ENCODE measurements around the gene RTBDN. TPM values are rescaled to one million over a fixed set of nuclear protein-coding genes. Genes with fewer than 3 reads are reported as not detected.
"Not testable (repeated sequence)": the region's sequence is repeated elsewhere in the genome, so short reads cannot be mapped to it uniquely, and the experiment has no call there.

The RTBDN gene
- total RNA-seq, 1 donor from 2014 or later = not detected

GRCh38 chr19:12858041-12858928 is 23.9 kb upstream of the RTBDN start:
- H3K4me3 Mint-ChIP-seq = no peak overlapping the region
- H3K36me3 Mint-ChIP-seq (ENCODE audit: low read depth) = no peaks in the 10 kb centered on the region
- CTCF ChIA-PET = no interaction called here
- POLR2A ChIA-PET = interaction anchor here (0.6 kb wide), 1 partner anchor 515 kb away, joined by 5 read pairs; no protein-coding TSS in a partner anchor
- intact Hi-C loops (cut with micrococcal nuclease) = no loop called here
- DNase-seq (no peak), ATAC-seq (ENCODE audit: low read depth) (no peak)
- TF ChIP-seq CTCF (IDR thresholded peaks at IDR 0.05) = no peak
- no peaks in the 10 kb centered on the region for H3K4me1 Mint-ChIP-seq
- H3K9me3 Mint-ChIP-seq = peaks cover 10% of the 10 kb centered on the region
- H3K27me3 Mint-ChIP-seq = peaks cover 2% of the 10 kb centered on the region
- no peak overlapping the region for H3K27ac Mint-ChIP-seq

- Mint-ChIP-seq H3K4me3 (no peak overlapping the region), H3K36me3 (ENCODE audit: low read depth) (no peaks in the 10 kb centered on the region), H3K27ac (no peak overlapping the region), H3K4me1 (no peaks in the 10 kb centered on the region), H3K27me3 (peaks cover 2% of the 10 kb centered on the region), H3K9me3 (peaks cover 10% of the 10 kb centered on the region)
- no peak for ATAC-seq (ENCODE audit: low read depth)
- no peak for TF ChIP-seq CTCF (IDR thresholded peaks at IDR 0.05)
- no peak for DNase-seq
- POLR2A ChIA-PET = no interaction called here
- intact Hi-C loops (cut with micrococcal nuclease) = no loop called here
- CTCF ChIA-PET = no interaction called here
These were observed 22.3 kb upstream of the RTBDN start for GRCh38 chr19:12856653-12857052.

GRCh38 chr19:12847159-12848139 is 13.1 kb upstream of the RTBDN start:
- H3K4me1 Mint-ChIP-seq = peaks cover 7% of the 10 kb centered on the region
- no peak overlapping the region for H3K27ac Mint-ChIP-seq
- peak; percentile 86 for TF ChIP-seq CTCF (IDR thresholded peaks at IDR 0.05)
- DNase-seq (peak; percentile 92), ATAC-seq (ENCODE audit: low read depth) (peak; percentile 99)
- POLR2A ChIA-PET = interaction anchor here (0.5 to 1.2 kb wide), 2 partner anchors 50 to 82 kb away, joined by 7 to 13 read pairs; no protein-coding TSS in a partner anchor
- H3K36me3 Mint-ChIP-seq (ENCODE audit: low read depth) = no peaks in the 10 kb centered on the region
- intact Hi-C loops (cut with micrococcal nuclease) = loop anchor here (1.0 to 5.0 kb wide), 6 partner anchors 51 to 285 kb away; no protein-coding TSS in a partner anchor
- H3K9me3 Mint-ChIP-seq = no peaks in the 10 kb centered on the region
- H3K27me3 Mint-ChIP-seq = peaks cover 20% of the 10 kb centered on the region
- no peak overlapping the region for H3K4me3 Mint-ChIP-seq
- CTCF ChIA-PET = interaction anchor here (0.7 to 7.5 kb wide), 20 partner anchors 10 to 233 kb away, joined by 3 to 149 read pairs (median 6); partner anchors contain the start of genes DNASE2 and RNASEH2A

GRCh38 chr19:12846613-12847012 is 12.2 kb upstream of the RTBDN start:
- H3K4me3 Mint-ChIP-seq; H3K27ac Mint-ChIP-seq; DNase-seq; H3K9me3 Mint-ChIP-seq; H3K36me3 Mint-ChIP-seq (ENCODE audit: low read depth); ATAC-seq (ENCODE audit: low read depth): not testable (repeated sequence)
- POLR2A ChIA-PET = interaction anchor here (1.2 kb wide), 1 partner anchor 81 kb away, joined by 13 read pairs; no protein-coding TSS in a partner anchor
- intact Hi-C loops (cut with micrococcal nuclease) = loop anchor here (1.0 to 5.0 kb wide), 6 partner anchors 50 to 284 kb away; no protein-coding TSS in a partner anchor
- CTCF ChIA-PET = interaction anchor here (0.8 to 7.5 kb wide), 10 partner anchors 10 to 170 kb away, joined by 3 to 149 read pairs (median 7); partner anchors contain the start of gene RNASEH2A
- H3K4me1 Mint-ChIP-seq = peaks cover 10% of the 10 kb centered on the region
- peaks cover 25% of the 10 kb centered on the region for H3K27me3 Mint-ChIP-seq

- intact Hi-C loops (cut with micrococcal nuclease) = no loop called here
- DNase-seq (no peak), ATAC-seq (ENCODE audit: low read depth) (no peak)
- ChIA-PET CTCF (interaction anchor here (7.5 kb wide), 1 partner anchor 81 kb away, joined by 149 read pairs; no protein-coding TSS in a partner anchor), POLR2A (interaction anchor here (0.6 to 0.9 kb wide), 2 partner anchors 55 to 147 kb away, joined by 3 read pairs; no protein-coding TSS in a partner anchor)
- Mint-ChIP-seq H3K36me3 (ENCODE audit: low read depth) (no peaks in the 10 kb centered on the region), H3K4me3 (no peak overlapping the region), H3K27ac (no peak overlapping the region), H3K27me3 (peaks cover 47% of the 10 kb centered on the region), H3K4me1 (peaks cover 30% of the 10 kb centered on the region), H3K9me3 (no peaks in the 10 kb centered on the region)
- TF ChIP-seq CTCF (IDR thresholded peaks at IDR 0.05) = no peak
These were observed 9.8 kb upstream of the RTBDN start for GRCh38 chr19:12843999-12844732.
